NCI-H69 (cell line): ENCODE measurements around the gene TSC22D4.

Experiments used
- DNase-seq: peaks from one replicate; lab custom pipeline; 2025; lab: John Stamatoyannopoulos, UW

TSC22D4 gene

DNA sequence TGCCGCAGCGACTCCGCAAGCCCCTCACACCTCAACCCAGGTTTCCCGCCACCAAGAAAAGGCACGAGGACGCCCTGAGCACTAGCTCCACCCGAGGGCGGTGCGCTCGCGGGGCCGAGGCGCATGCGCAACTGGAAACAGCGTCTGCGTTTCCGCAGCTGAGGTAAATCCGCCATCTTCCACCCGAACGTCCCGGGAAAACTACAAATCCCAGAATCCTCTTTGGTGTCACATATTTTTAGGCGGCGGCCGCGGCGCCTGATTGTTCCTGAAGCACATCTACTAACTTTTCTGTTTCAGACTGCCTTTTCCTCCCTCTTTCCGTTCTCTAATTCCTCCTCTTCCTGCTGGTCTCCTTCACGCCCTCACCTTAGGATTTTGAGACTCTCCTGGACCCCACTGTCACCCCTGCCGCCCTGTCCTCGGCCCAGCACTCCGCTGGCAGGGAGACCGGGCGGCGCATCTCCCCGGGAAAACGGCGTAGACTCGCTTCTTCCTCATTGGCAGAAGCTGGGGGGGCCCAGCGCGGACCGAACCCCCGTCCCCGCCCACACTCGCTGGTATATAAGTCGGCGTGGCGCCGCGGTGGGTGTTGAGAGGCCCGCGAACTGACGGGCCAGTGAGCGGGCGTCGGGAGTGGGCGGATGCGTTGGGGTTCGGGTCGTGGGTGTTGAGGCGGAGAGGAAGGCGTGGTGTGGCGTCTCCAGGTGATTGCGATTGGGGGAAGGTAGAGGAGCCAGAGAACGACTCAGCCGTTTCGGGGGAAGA, 50.6 kb downstream of the TSC22D4 start, which contains the start of gene ZCWPW1:
Gene ZCWPW1 (minus strand): TSS at position 505 of the 768 bp plus-strand sequence. CDS start 8,054 bp downstream, outside the sequence.
- peak; percentile 98 for DNase-seq

DNA sequence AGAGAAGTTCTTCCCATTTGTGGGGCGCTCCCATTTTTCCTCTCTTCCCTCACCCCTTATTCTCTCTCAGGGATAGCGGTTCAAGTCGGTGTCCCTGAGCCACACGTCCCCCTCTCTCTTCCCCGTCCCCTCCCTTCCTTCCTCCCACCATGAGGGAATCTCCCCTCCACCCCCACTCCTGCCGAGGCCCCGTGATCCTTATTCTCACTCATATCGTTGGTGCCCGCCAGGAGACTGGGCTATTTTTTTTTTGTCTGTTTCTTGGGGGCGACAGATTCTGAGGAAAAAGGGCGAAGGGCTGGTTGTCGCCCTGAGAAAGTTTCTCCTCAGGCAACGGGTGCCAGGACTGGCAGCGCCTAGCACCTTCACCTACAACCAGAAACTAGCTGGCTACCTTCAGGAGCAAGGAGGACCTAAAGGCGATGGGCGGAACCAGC, 51.2 kb downstream of the TSC22D4 start:
- no peak for DNase-seq

DNA sequence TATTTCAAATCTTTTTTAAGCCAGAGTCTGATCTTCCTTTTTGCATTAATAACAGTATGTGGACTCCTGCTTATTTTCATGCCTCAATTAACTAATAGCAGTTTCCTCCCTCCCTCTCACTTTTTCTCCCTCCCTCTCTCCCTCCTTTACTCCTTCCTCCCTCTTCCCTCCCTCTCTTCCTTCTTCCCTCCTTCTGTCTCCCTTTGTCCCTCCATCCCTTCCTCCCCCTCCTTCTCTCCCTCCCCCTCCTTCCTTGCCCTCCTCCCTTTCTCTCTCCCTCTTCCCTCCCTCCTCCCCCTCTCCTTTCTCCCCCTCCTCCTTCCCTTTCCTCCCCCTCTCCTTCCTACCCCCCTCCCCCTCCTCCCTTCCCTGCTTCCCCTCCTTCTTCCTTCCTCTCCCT, 52.5 kb downstream of the TSC22D4 start:
- DNase-seq: no peak

DNA sequence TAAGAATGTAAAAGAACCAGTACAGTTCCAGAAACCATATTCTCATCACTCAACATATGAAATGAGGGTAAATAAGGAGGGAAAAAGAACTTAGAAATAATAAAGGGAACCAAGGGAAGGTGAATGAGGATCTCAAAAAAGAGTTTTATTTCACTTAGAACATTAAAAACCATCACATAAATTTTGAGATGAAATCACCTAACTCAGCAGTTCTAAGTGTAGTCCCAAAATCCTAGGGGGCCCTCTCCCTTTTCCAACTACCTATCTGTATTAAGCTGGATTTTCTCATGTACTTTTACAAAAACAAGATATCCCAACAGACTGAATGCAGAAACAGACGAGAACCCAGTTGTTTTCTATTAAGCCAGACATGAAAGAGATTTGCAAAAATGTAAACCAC, 53.7 kb downstream of the TSC22D4 start:
- DNase-seq: no peak

DNA sequence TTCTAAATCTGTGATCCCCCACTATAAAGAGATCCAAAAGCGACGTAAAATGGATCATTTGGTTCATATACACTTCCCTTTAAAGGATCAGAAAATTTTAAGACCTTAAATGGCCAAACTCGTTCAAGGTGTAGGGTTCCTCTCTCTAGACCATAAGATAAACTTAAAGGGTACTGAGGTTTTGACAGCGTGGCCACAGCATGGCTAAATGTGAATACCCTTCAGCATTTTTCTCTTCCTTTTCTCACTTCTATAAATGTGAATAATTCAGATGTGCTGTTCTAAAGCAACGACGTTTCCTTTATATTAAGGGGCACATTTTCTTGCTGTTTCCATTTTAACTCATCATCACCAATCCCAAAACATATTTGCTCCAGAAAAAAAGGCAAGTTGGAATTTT, 55.7 kb downstream of the TSC22D4 start:
- no peak for DNase-seq

DNA sequence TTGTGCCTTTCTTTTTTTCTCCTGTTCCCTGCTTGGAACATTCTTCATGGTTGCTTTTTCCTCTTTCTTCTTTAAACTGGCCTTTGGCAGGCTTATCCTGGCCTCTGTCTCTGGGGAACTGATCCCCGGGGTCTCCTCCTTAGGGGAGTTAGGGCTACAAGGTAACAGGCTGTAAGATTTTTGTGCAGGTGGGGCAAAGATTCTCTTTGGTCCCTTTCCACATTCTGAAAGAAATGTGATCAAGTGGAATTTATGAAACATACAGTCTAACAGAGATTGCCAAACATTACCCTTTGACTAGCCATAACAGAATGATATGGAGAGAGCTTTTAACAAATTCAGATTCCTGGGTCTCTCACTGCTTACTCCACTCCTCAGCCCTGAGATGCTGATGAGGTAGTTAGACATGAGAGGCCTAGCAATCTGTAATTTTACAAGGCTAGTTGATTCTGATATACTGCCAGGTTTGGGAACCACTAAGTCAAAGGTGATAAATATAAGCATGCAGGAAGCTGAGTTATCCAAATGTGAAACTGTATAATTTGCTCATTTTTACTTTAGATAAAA, 59.3 kb downstream of the TSC22D4 start:
- no peak for DNase-seq

DNA sequence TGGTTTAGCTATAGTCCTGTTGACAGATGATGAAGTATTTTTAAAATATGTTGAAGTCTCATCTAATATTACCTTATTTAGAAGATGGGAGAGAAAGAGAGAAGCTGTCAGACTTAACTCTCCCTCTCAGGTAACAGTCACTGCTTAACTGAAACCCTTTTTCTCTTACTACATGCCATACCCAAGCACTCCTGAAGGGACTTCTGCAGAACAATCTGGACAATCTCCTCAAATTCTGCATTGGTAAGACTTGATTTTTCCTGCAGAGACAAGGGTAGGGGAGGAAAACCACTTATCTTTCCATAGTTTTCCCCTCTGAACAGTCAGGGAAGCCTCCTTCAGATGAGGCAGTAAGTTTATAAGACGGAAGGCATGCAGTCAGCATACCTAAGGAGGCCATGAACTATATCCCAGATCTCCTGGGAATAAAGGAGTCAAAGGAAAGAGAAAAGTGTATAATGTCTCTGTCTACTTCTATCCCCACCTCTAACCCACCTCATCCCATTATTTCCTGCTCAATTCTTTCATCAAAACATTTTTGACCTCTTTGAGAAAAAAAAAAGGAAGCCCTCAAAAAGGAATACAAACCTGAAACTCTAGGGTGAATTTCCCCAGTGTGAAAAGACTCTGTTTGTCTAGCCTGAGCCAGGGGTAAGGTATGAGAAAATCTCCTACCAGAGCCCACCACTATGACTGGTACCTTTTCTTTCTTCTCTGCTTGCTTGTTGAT, 59.9 kb downstream of the TSC22D4 start:
- DNase-seq: no peak
